WTC11 (cell line): Measurements from ENCODE around the gene MEDAG. TPM values are rescaled to one million over a fixed set of nuclear protein-coding genes. Genes with fewer than 3 reads are reported as not detected.

Experiments used
- ATAC-seq: fragments of 200-7000 bp; cut with Tn5 transposase; 2 replicates; pipeline ENCODE4 v1.10.0; 2021; ENCODE audit warnings: mild to moderate bottlenecking, moderate library complexity
- CTCF ChIA-PET: fragments of 300-600 bp; sonication (Branson Sonifier 250); formaldehyde crosslinking; loops from one replicate; lab custom pipeline; 2021; ENCODE audit warnings: antibody characterized with exemption; lab: Charles Lee
- POLR2A ChIA-PET: fragments of 350-600 bp; sonication (Branson Sonifier 250); formaldehyde crosslinking; loops from one replicate; lab custom pipeline; 2021; ENCODE audit warnings: antibody characterized with exemption; lab: Charles Lee
- DNase-seq: peaks from one replicate; pipeline ENCODE4 v3.0.0; 2021; ENCODE audit warnings: low spot score
- H3K27ac Mint-ChIP-seq: 2 replicates; pipeline ENCODE4 v1.8.0; 2021; ENCODE audit warnings: mixed read lengths
- H3K27me3 Mint-ChIP-seq: 2 replicates; pipeline ENCODE4 v1.8.0; 2021; ENCODE audit warnings: low read depth, mild to moderate bottlenecking, moderate library complexity, mixed read lengths
- H3K36me3 Mint-ChIP-seq: 2 replicates; pipeline ENCODE4 v1.8.0; 2021; ENCODE audit warnings: mixed read lengths
- H3K4me1 Mint-ChIP-seq: 2 replicates; pipeline ENCODE4 v1.8.0; 2022; ENCODE audit warnings: mixed read lengths
- H3K4me3 Mint-ChIP-seq: 2 replicates; pipeline ENCODE4 v1.8.0; 2021; ENCODE audit warnings: mild to moderate bottlenecking, moderate library complexity, mixed read lengths
- H3K9me3 Mint-ChIP-seq: 2 replicates; pipeline ENCODE4 v1.8.0; 2021; ENCODE audit warnings: mixed read lengths
- CBFB ChIP-seq: sonication (generic); formaldehyde crosslinking; IDR thresholded peaks from 2 replicates; pipeline ENCODE4 v1.8.1; 2022; ENCODE audit warnings: mild to moderate bottlenecking, low read depth, missing genetic modification reagents
- CREB1 ChIP-seq: sonication (generic); formaldehyde crosslinking; IDR thresholded peaks from 2 replicates; pipeline ENCODE4 v1.8.0; 2023; ENCODE audit warnings: mild to moderate bottlenecking, missing genetic modification reagents
- CREM ChIP-seq: sonication (generic); formaldehyde crosslinking; IDR thresholded peaks from 2 replicates; pipeline ENCODE4 v1.8.1; 2022; ENCODE audit warnings: mild to moderate bottlenecking, missing genetic modification reagents, moderate library complexity
- ERG ChIP-seq: fragments of 250-450 bp; sonication (Bioruptor Pico); IDR thresholded peaks from 2 replicates; pipeline ENCODE4 v1.8.0; 2021; ENCODE audit warnings: mild to moderate bottlenecking
- FOXJ3 ChIP-seq: sonication (generic); formaldehyde crosslinking; IDR thresholded peaks from 2 replicates; pipeline ENCODE4 v1.9.0; 2021; ENCODE audit warnings: missing genetic modification reagents, mild to moderate bottlenecking, borderline replicate concordance
- FOXP4 ChIP-seq: sonication (generic); formaldehyde crosslinking; IDR thresholded peaks from 2 replicates; pipeline ENCODE4 v1.8.0; 2022; ENCODE audit warnings: mild to moderate bottlenecking, missing genetic modification reagents
- GTF2I ChIP-seq: fragments of 250-450 bp; sonication (Bioruptor Pico); conservative IDR thresholded peaks from 2 replicates; pipeline ENCODE4 v1.4.0; 2021; ENCODE audit warnings: mild to moderate bottlenecking
- HMGXB4 ChIP-seq: sonication (generic); formaldehyde crosslinking; IDR thresholded peaks from 2 replicates; pipeline ENCODE4 v1.8.1; 2023; ENCODE audit warnings: mild to moderate bottlenecking, moderate library complexity, missing genetic modification reagents
- IRF1 ChIP-seq: sonication (generic); formaldehyde crosslinking; IDR thresholded peaks from 2 replicates; pipeline ENCODE4 v1.8.0; 2023; ENCODE audit warnings: missing genetic modification reagents
- MAX ChIP-seq: sonication (generic); formaldehyde crosslinking; IDR thresholded peaks from 2 replicates; pipeline ENCODE4 v1.8.0; 2022; ENCODE audit warnings: mild to moderate bottlenecking, missing genetic modification reagents
- MYBL2 ChIP-seq: sonication (generic); formaldehyde crosslinking; IDR thresholded peaks from 2 replicates; pipeline ENCODE4 v1.8.1; 2023; ENCODE audit warnings: mild to moderate bottlenecking, moderate library complexity, missing genetic modification reagents
- NR3C1 ChIP-seq: sonication (generic); formaldehyde crosslinking; conservative IDR thresholded peaks from 2 replicates; pipeline ENCODE4 v1.8.1; 2023; ENCODE audit warnings: low read depth, mild to moderate bottlenecking, missing genetic modification reagents
- OVOL2 ChIP-seq: fragments of 250-450 bp; sonication (Bioruptor Pico); IDR thresholded peaks from 2 replicates; pipeline ENCODE4 v1.9.0; 2021; ENCODE audit warnings: mild to moderate bottlenecking, borderline replicate concordance
- PREB ChIP-seq: sonication (generic); formaldehyde crosslinking; IDR thresholded peaks from 2 replicates; pipeline ENCODE4 v1.8.1; 2022; ENCODE audit warnings: mild to moderate bottlenecking, missing genetic modification reagents, moderate library complexity, borderline replicate concordance
- SMAD3 ChIP-seq: sonication (generic); formaldehyde crosslinking; IDR thresholded peaks from 2 replicates; pipeline ENCODE4 v1.8.0; 2022; ENCODE audit warnings: missing genetic modification reagents, mild to moderate bottlenecking, borderline replicate concordance
- STAT6 ChIP-seq: sonication (generic); formaldehyde crosslinking; conservative IDR thresholded peaks from 2 replicates; pipeline ENCODE4 v1.8.1; 2023; ENCODE audit warnings: mild to moderate bottlenecking, low read depth, missing genetic modification reagents, moderate library complexity
- TCF7 ChIP-seq: sonication (generic); formaldehyde crosslinking; IDR thresholded peaks from 2 replicates; pipeline ENCODE4 v1.8.0; 2022; ENCODE audit warnings: mild to moderate bottlenecking, low read depth, missing genetic modification reagents, moderate library complexity
- TEAD1 ChIP-seq: sonication (generic); formaldehyde crosslinking; IDR thresholded peaks from 2 replicates; pipeline ENCODE4 v1.8.0; 2022; ENCODE audit warnings: mild to moderate bottlenecking, missing genetic modification reagents
- USF2 ChIP-seq: sonication (generic); formaldehyde crosslinking; IDR thresholded peaks from 2 replicates; pipeline ENCODE4 v1.8.1; 2023; ENCODE audit warnings: mild to moderate bottlenecking, missing genetic modification reagents, moderate library complexity
- ZNF138 ChIP-seq: sonication (generic); formaldehyde crosslinking; conservative IDR thresholded peaks from 2 replicates; pipeline ENCODE4 v1.8.1; 2022; ENCODE audit warnings: mild to moderate bottlenecking, moderate library complexity, missing genetic modification reagents
- total RNA-seq: library from RNA; stranded (reverse); gene quantifications from 3 replicates; pipeline ENCODE4 v1.2.3, GENCODE V29; 2021

The MEDAG gene
- total RNA-seq, 1 experiment from 2014 or later, result 2.1 TPM

- TF ChIP-seq STAT6 (CRISPR knock-in tag), result no peak
- TF ChIP-seq TEAD1 (CRISPR knock-in tag), result no peak
- no peak for TF ChIP-seq USF2
- no peak for TF ChIP-seq SMAD3
These were observed 460 bp downstream of the MEDAG start (continued) for GRCh38 chr13:30906411-30907051.

GRCh38 chr13:30907121-30907861 lies 1.2 kb downstream of the MEDAG start:
- H3K4me1 Mint-ChIP-seq, result peaks cover 6% of the 10 kb centered on the region
- TF ChIP-seq FOXJ3 (CRISPR knock-in tag), result no peak
- no peak for TF ChIP-seq MAX (CRISPR knock-in tag)
- TF ChIP-seq GTF2I, result no peak
- TF ChIP-seq, all 79 proteins: peak for 0
- ChIA-PET CTCF (interaction anchor here (0.9 to 2.6 kb wide), 7 partner anchors 15 to 115 kb away, joined by 4 to 11 read pairs (median 5); partner anchors contain the start of gene TEX26), POLR2A (no interaction called here)
- H3K27me3 Mint-ChIP-seq, result peaks cover 52% of the 10 kb centered on the region
- DNase-seq (no peak), ATAC-seq (no peak)
- H3K9me3 Mint-ChIP-seq, result no peaks in the 10 kb centered on the region
- H3K27ac Mint-ChIP-seq, result no peak overlapping the region
- H3K36me3 Mint-ChIP-seq, result no peaks in the 10 kb centered on the region
- peak overlapping the region; percentile 52 for H3K4me3 Mint-ChIP-seq

GRCh38 chr13:30908416-30908980 lies 2.4 kb downstream of the MEDAG start:
- Mint-ChIP-seq H3K36me3 (no peaks in the 10 kb centered on the region), H3K4me1 (peaks cover 6% of the 10 kb centered on the region), H3K9me3 (no peaks in the 10 kb centered on the region)
- no peak for TF ChIP-seq TCF7
- TF ChIP-seq HMGXB4 (CRISPR knock-in tag), result no peak
- TF ChIP-seq MYBL2 (CRISPR knock-in tag), result no peak
- TF ChIP-seq IRF1 (CRISPR knock-in tag), result no peak
- no peak for TF ChIP-seq CREB1
- no peak for TF ChIP-seq FOXP4 (CRISPR knock-in tag)
- TF ChIP-seq ZNF138 (CRISPR knock-in tag), result no peak
- TF ChIP-seq SMAD3, result no peak
- TF ChIP-seq CREM (CRISPR knock-in tag), result no peak
- no peak for TF ChIP-seq NR3C1 (CRISPR knock-in tag)
- TF ChIP-seq ERG (CRISPR knock-in tag), result no peak
- TF ChIP-seq CBFB (CRISPR knock-in tag), result no peak
- TF ChIP-seq OVOL2 (CRISPR knock-in tag), result no peak
- TF ChIP-seq PREB (CRISPR knock-in tag), result no peak

More at GRCh38 chr13:30908416-30908980, 2.4 kb downstream of the MEDAG start:
- CTCF ChIA-PET, result interaction anchor here (0.6 to 0.7 kb wide), 2 partner anchors 68 to 71 kb away, joined by 3 to 4 read pairs; no protein-coding TSS in a partner anchor
- no peak for ATAC-seq
- H3K4me3 Mint-ChIP-seq, result no peak overlapping the region
- DNase-seq, result no peak
- H3K27ac Mint-ChIP-seq, result no peak overlapping the region
- POLR2A ChIA-PET, result no interaction called here
- H3K27me3 Mint-ChIP-seq, result peaks cover 47% of the 10 kb centered on the region
